CD4-positive, alpha-beta T cell (primary cell): ENCODE results near the gene PALM. TPM values are rescaled to one million over a fixed set of nuclear protein-coding genes. Genes with fewer than 3 reads are reported as not detected.
A peak's percentile ranks its signal among the peaks of the same experiment; 100 is the strongest.

Source experiments
- ATAC-seq: fragments of 200-7000 bp; cut with Tn5 transposase; one replicate; pipeline ENCODE4 v1.10.0; 2022; ENCODE audit warnings: mild to moderate bottlenecking; ENCODE audit not compliant: poor library complexity
- CTCF ChIA-PET: fragments of 350-600 bp; sonication (Branson Sonifier 250); formaldehyde crosslinking; loops from one replicate; lab custom pipeline; 2021; ENCODE audit warnings: antibody characterized with exemption, inconsistent platforms; lab: Charles Lee
- POLR2A ChIA-PET: fragments of 350-600 bp; sonication (Branson Sonifier 250); formaldehyde crosslinking; loops from one replicate; lab custom pipeline; 2021; ENCODE audit warnings: antibody characterized with exemption, inconsistent platforms; lab: Charles Lee
- DNase-seq, 14 experiments: peaks; one replicate each; pipeline ENCODE4 v3.0.0-alpha.2; 2013 to 2020; ENCODE audit warnings: mixed read lengths in 2 of 14
- H3K27ac ChIP-seq, 2 donors: one replicate each; pipeline versions ENCODE4 v1.5.1 to v1.7.0; 2013; ENCODE audit warnings: low read length in 2 of 2, low read depth in 1 of 2, mild to moderate bottlenecking in 1 of 2
- H3K27me3 ChIP-seq, 2 experiments: 1 replicate in 1 of 2; 2 replicates in 1 of 2; pipeline versions ENCODE4 v1.6.1 to v1.7.0; 2013; ENCODE audit warnings: low read length in 2 of 2, control low read depth in 1 of 2, mild to moderate bottlenecking in 1 of 2, moderate library complexity in 1 of 2; ENCODE audit not compliant: insufficient read depth in 2 of 2, control insufficient read depth in 1 of 2
- H3K36me3 ChIP-seq: one replicate; pipeline ENCODE4 v1.6.1; 2013; ENCODE audit warnings: low read length, control low read depth; ENCODE audit not compliant: insufficient read depth
- H3K4me1 ChIP-seq: one replicate; pipeline ENCODE4 v1.6.1; 2013; ENCODE audit warnings: low read length, control low read depth; ENCODE audit not compliant: insufficient read depth
- H3K4me3 ChIP-seq: one replicate; pipeline ENCODE4 v1.5.1; 2013; ENCODE audit warnings: mild to moderate bottlenecking, low read length, moderate library complexity
- H3K9me3 ChIP-seq, 2 experiments: 1 replicate in 1 of 2; 2 replicates in 1 of 2; pipeline versions ENCODE4 v1.6.1 to v1.7.0; 2013; ENCODE audit warnings: low read length in 2 of 2, mild to moderate bottlenecking in 2 of 2, control low read depth in 1 of 2, moderate library complexity in 1 of 2; ENCODE audit not compliant: control insufficient read depth in 1 of 2, insufficient read depth in 1 of 2
- H3K27ac Mint-ChIP-seq: one replicate; pipeline ENCODE4 v1.8.0; 2020; ENCODE audit warnings: mixed read lengths
- H3K27me3 Mint-ChIP-seq: one replicate; pipeline ENCODE4 v1.8.0; 2021; ENCODE audit warnings: mixed read lengths
- H3K36me3 Mint-ChIP-seq: one replicate; pipeline ENCODE4 v1.8.0; 2021; ENCODE audit warnings: low read depth, mixed read lengths
- H3K4me1 Mint-ChIP-seq: one replicate; pipeline ENCODE4 v1.8.0; 2021; ENCODE audit warnings: low read depth, mixed read lengths
- H3K4me3 Mint-ChIP-seq: one replicate; pipeline ENCODE4 v1.8.0; 2020; ENCODE audit warnings: mild to moderate bottlenecking, mixed read lengths
- H3K9me3 Mint-ChIP-seq: one replicate; pipeline ENCODE4 v1.8.0; 2020; ENCODE audit warnings: mixed read lengths
- intact Hi-C, 2 experiments: fragments of 100-400 bp; cut with DNase I in 1 of 2; cut with micrococcal nuclease in 1 of 2; formaldehyde crosslinking; loops; one replicate each; pipeline versions ENCODE4 v1.15.1 to v1.9.0; 2023 to 2025; cut with DNase I, micrococcal nuclease
- total RNA-seq, 174 experiments: library from RNA in 2 of 174; stranded (reverse) in 2 of 174; gene quantifications; one replicate each; pipeline ENCODE4 v1.2.3 and lab custom pipeline; 2021 to 2026
- TF ChIP-seq, protein P1 (sequence below): fragments of 200-600 bp; IDR thresholded peaks from one replicate; pipeline ENCODE4 v1.8.0; 2022; ENCODE audit warnings: antibody characterized with exemption, mild to moderate bottlenecking

Gene PALM
- total RNA-seq, 2 experiments from 2014 or later: not detected

DNA sequence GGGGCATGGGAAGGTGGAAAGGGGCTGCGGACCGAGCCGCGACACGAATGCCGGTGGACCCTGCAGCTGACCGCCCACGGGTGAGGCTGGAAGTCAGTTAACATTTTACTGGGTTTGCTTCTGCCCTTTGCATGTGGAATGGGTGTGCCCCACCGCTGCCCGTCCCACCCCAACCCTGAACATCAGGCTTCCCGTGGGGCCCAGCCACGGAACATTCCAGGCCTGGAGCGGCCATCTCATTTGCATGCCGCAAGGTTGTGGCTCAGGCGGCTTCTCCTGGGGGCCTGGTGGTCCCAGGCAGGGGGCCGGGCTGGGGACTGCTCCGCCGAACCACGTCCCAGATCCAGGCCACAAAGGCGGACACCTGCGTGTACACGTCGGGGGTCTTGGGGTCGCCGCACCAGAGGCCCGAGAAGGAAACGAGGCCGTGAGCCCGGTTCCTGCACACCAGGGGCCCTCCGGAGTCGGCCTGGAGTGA is 23.2 kb upstream of the PALM start:
- H3K9me3 ChIP-seq: peaks cover 0 to 18% of the 10 kb centered on the region in 2 experiments
- intact Hi-C loops: no loop called here

DNA sequence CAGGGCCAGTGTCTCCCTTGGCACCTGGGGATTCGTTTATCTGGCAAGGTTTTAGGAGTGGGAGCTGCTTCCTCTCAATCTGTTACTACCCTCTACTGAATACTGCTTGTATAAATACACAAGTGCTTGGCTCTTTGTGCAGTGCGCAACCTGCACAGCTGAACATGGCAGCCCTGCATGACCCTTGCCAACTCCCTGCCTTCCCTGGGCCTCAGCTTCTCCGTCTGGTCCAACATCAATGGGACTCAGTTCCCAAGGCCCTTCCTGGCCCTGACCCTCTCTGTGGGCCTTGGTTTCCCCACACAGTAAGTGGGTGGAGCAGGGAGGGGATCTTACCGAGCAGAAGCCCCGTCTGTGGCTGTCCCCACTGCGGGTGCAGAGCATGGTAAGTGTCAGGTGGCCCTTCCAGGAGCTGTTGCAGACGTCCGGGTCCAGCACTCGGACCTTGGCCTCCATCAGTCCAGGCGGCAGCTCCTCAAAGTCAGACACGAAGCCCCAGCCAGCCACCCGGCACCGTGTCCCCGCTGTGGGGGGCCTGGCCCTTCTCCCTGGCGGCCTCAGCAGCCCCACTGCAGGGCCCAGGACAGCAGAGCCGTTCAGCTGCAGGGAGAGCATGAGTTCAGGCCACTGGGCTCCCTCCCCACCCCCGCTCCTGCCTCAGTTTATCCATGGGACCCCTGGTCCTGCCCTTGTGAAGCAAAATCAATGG is 22.0 kb upstream of the PALM start:
- Mint-ChIP-seq H3K36me3 (no peaks in the 10 kb centered on the region), H3K27me3 (no peaks in the 10 kb centered on the region), H3K9me3 (no peaks in the 10 kb centered on the region), H3K4me1 (no peaks in the 10 kb centered on the region), H3K4me3 (no peak overlapping the region), H3K27ac (no peak overlapping the region)
- ChIA-PET POLR2A (no interaction called here), CTCF (no interaction called here)
- Histone ChIP-seq H3K36me3 (no peaks in the 10 kb centered on the region), H3K4me1 (peaks cover 1% of the 10 kb centered on the region), H3K27ac (no peak overlapping the region), H3K4me3 (no peak overlapping the region), H3K9me3 (peaks cover 0 to 12% of the 10 kb centered on the region in 2 experiments), H3K27me3 (no peaks in the 10 kb centered on the region)
- no peak for ATAC-seq
- TF ChIP-seq, protein P1, sequence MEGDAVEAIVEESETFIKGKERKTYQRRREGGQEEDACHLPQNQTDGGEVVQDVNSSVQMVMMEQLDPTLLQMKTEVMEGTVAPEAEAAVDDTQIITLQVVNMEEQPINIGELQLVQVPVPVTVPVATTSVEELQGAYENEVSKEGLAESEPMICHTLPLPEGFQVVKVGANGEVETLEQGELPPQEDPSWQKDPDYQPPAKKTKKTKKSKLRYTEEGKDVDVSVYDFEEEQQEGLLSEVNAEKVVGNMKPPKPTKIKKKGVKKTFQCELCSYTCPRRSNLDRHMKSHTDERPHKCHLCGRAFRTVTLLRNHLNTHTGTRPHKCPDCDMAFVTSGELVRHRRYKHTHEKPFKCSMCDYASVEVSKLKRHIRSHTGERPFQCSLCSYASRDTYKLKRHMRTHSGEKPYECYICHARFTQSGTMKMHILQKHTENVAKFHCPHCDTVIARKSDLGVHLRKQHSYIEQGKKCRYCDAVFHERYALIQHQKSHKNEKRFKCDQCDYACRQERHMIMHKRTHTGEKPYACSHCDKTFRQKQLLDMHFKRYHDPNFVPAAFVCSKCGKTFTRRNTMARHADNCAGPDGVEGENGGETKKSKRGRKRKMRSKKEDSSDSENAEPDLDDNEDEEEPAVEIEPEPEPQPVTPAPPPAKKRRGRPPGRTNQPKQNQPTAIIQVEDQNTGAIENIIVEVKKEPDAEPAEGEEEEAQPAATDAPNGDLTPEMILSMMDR: no peak
- intact Hi-C loops: no loop called here
- DNase-seq: peak in 1 of 14 experiments; percentile 10

More for the DNA sequence above, 23.2 kb upstream of the PALM start:
- Mint-ChIP-seq H3K36me3 (no peaks in the 10 kb centered on the region), H3K4me1 (no peaks in the 10 kb centered on the region), H3K4me3 (no peak overlapping the region), H3K9me3 (no peaks in the 10 kb centered on the region), H3K27ac (no peak overlapping the region), H3K27me3 (no peaks in the 10 kb centered on the region)
- Histone ChIP-seq H3K27ac (no peak overlapping the region), H3K36me3 (no peaks in the 10 kb centered on the region), H3K4me1 (peaks cover 12% of the 10 kb centered on the region), H3K4me3 (no peak overlapping the region), H3K27me3 (no peaks in the 10 kb centered on the region)
- POLR2A ChIA-PET: no interaction called here
- CTCF ChIA-PET: no interaction called here
- DNase-seq (peak in 1 of 14 experiments; percentile 23), ATAC-seq (no peak)
- TF ChIP-seq, protein P1: no peak

DNA sequence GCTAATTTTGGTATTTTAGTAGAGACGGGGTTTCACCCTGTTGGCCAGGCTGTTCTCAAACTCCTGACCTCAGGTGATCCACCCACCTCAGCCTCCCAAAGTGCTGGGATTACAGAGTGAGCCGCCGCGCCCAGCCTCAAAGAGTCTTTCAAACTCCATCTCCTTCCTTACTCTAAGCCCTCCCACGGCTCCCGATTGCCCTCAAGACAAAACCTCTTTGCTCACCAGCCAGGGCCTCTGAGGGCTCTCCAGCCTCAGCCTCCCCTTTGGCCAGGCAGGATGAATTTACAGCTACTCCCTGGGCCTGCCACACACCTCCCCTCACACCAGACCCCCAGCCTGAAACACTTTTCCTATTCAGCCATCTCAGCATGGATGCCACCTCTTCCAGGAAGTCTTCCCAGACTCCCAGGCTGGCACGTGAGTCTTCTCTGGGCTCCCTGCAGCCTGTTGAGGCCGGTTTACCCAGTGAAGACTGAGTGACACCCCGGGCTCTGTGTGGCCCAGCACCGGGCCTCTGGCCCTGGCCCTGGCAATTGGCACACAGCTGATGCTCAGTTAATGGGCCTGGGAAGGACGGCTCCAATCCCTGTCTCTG is 21.1 kb upstream of the PALM start:
- TF ChIP-seq, protein P1: no peak
- CTCF ChIA-PET: no interaction called here
- Mint-ChIP-seq H3K4me3 (no peak overlapping the region), H3K36me3 (no peaks in the 10 kb centered on the region), H3K27me3 (no peaks in the 10 kb centered on the region), H3K9me3 (no peaks in the 10 kb centered on the region), H3K4me1 (no peaks in the 10 kb centered on the region), H3K27ac (no peak overlapping the region)
- ATAC-seq: no peak
- DNase-seq: no peak
- Histone ChIP-seq H3K36me3 (no peaks in the 10 kb centered on the region), H3K27ac (no peak overlapping the region), H3K4me1 (no peaks in the 10 kb centered on the region), H3K27me3 (no peaks in the 10 kb centered on the region), H3K4me3 (no peak overlapping the region), H3K9me3 (peaks cover 0 to 8% of the 10 kb centered on the region in 2 experiments)
- intact Hi-C loops: no loop called here
- POLR2A ChIA-PET: no interaction called here
